HG03060 (cell line): Measurements from ENCODE around the gene TBL1X.

Source experiments
- ATAC-seq: cut with Tn5 transposase; IDR thresholded peaks from one replicate; pipeline ENCODE4 v1.9.1; 2021; ENCODE audit warnings: low read depth, moderate number of reproducible peaks; ENCODE audit not compliant: unreplicated experiment

The TBL1X gene

DNA sequence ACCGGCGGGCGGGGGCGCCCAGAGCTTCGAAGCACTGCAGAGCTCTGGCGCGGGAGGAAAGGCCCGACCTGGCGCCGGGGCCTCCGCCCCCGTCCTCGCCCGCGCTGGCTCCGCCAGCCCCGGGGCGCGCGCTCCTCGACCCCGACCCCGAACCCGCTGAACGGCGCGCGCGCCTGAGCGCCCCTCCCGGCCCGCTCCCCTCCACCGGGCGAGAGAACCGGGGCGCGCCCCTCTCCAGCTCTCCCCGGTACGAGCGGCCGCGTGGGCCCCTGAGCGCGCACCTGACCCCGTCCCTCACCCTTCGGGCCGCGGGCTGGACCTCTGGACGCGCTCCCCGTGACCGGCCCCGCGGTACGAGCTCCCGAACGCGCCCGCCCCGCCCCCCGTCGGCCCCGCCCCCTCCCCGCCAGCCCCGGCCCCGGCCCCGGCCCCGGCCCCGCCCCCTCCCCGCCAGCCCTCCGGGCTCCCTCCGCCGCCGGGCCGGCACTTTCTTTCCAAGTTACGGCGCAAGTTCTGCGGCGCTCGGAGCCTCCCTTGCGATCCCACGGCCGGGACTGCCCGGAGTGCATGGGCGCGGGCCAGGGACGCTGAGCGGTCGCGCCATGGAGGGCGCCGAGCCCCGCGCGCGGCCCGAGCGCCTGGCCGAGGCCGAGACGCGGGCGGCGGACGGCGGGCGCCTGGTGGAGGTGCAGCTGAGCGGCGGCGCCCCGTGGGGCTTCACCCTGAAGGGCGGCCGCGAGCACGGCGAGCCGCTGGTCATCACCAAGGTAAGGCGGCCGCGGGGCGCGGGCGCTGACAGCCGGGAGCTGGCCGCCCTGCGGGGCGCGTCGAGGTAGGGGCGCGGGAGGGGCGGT is 321.3 kb downstream of the TBL1X start, which contains the start of gene SHROOM2:
Gene SHROOM2 (plus strand): TSS at position 486 of the 854 bp plus-strand sequence. CDS start 117 bp downstream, at position 603.
- no peak for ATAC-seq

GRCh38 chrX:9786798-9787635 is 322.2 kb downstream of the TBL1X start:
- ATAC-seq = no peak

DNA sequence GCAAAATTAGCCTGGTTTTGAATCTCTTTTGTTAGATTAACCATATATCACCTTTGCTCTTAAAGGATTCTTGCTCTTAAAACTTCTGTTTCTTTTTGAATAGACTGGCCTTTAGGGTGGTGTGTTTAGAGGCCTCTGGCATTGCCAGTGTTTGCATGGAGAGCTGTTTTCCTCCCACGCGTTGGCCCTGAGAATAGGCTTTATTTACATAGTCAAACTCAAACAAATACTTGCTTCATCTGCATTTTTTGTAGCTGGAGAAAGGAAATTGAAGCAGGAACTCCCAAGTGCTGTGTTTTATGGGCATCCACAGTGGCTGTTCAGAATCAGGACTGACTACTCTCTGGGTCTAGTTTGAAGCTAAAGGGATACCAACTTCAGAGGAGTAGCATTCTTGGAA is 324.1 kb downstream of the TBL1X start:
- ATAC-seq = no peak

DNA sequence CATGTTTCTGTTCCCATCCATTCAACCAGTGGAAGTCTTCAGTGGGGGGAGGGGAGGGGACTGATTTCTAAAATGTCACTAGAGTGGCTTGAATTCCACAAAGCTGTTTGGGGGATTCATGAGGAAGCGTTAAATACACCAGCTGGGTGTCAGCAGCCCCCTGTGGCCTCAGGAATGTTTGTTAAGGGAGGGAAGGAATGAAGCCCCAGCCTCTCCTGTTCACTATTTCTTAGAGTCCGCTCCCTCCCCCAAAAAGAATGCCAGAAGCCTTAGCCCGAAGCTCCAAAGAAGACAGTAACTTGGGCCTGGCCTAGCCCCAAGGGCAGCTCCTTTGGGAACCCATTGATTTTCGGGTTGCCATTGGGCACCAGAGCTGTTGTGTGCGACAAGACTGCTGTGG is 324.7 kb downstream of the TBL1X start:
- no peak for ATAC-seq
